SU-DHL-6 (cell line): Measurements from ENCODE around the gene MYO18A.

Source experiments
- H2AFZ ChIP-seq: fragments of 200-600 bp; sonication (generic); 2 replicates; pipeline ENCODE4 v1.6.1; 2014; ENCODE audit warnings: low read depth, mild to moderate bottlenecking, moderate library complexity, mixed read lengths, antibody characterized with exemption, low read length; ENCODE audit not compliant: severe bottlenecking
- H3F3A ChIP-seq: fragments of 200-600 bp; shearing (Covaris generic); 2 replicates; pipeline ENCODE4 v1.6.0; 2016; ENCODE audit warnings: antibody characterized with exemption, mild to moderate bottlenecking; ENCODE audit not compliant: insufficient read depth
- H3K27ac ChIP-seq: fragments of 200-600 bp; sonication (generic); 2 replicates; pipeline ENCODE4 v1.5.1; 2016; ENCODE audit warnings: low read depth, mild to moderate bottlenecking, low read length, moderate library complexity, mixed read lengths
- H3K27me3 ChIP-seq: fragments of 200-600 bp; sonication (generic), shearing (Covaris generic); 2 replicates; pipeline ENCODE4 v1.6.0; 2014; ENCODE audit warnings: mild to moderate bottlenecking, low read length
- H3K36me3 ChIP-seq: fragments of 200-600 bp; sonication (generic); 2 replicates; pipeline ENCODE4 v1.6.1; 2014; ENCODE audit warnings: mild to moderate bottlenecking, low read length, mixed read lengths
- H3K4me2 ChIP-seq: fragments of 300-600, 200-600 bp; shearing (Covaris generic), sonication (generic); 2 replicates; pipeline ENCODE4 v1.6.0; 2014; ENCODE audit warnings: low read length, low read depth, mild to moderate bottlenecking; ENCODE audit not compliant: poor library complexity, severe bottlenecking
- H3K4me3 ChIP-seq: fragments of 200-600 bp; sonication (generic); 2 replicates; pipeline ENCODE4 v1.5.1; 2014; ENCODE audit warnings: antibody characterized with exemption, low read length, mild to moderate bottlenecking, mixed read lengths; ENCODE audit not compliant: insufficient read depth, poor library complexity, severe bottlenecking
- H3K79me2 ChIP-seq: fragments of 200-600 bp; sonication (generic); 2 replicates; pipeline ENCODE4 v1.6.1; 2014; ENCODE audit warnings: mild to moderate bottlenecking, low read length, moderate library complexity; ENCODE audit not compliant: insufficient read depth
- H3K9ac ChIP-seq: fragments of 200-600 bp; sonication (generic); 2 replicates; pipeline ENCODE4 v1.7.0; 2014; ENCODE audit warnings: mild to moderate bottlenecking, low read length
- H3K9me2 ChIP-seq: fragments of 200-600 bp; sonication (generic); replicated peaks from 2 replicates; pipeline ENCODE4 v1.6.1; 2014; ENCODE audit warnings: low read length; ENCODE audit not compliant: insufficient read depth
- H3K9me3 ChIP-seq: fragments of 200-600 bp; sonication (generic); 2 replicates; pipeline ENCODE4 v1.6.1; 2014; ENCODE audit warnings: low read length, mixed read lengths; ENCODE audit not compliant: insufficient read depth
- H4K20me1 ChIP-seq: fragments of 200-600 bp; sonication (generic); 2 replicates; pipeline ENCODE4 v1.6.1; 2014; ENCODE audit warnings: low read depth, mild to moderate bottlenecking, antibody characterized with exemption, low read length, moderate library complexity, mixed read lengths
- EZH2phosphoT487 ChIP-seq: fragments of 200-600 bp; sonication (generic), shearing (Covaris generic); conservative IDR thresholded peaks from 2 replicates; pipeline ENCODE4 v1.6.1; 2018; ENCODE audit warnings: mild to moderate bottlenecking, antibody characterized with exemption, low read length, moderate library complexity, mixed read lengths
- TF ChIP-seq, protein P1 (sequence below): fragments of 200-600 bp; sonication (generic); IDR thresholded peaks from one replicate; pipeline ENCODE4 v1.5.1; 2017; ENCODE audit warnings: antibody characterized with exemption, mild to moderate bottlenecking, low read length, moderate library complexity; ENCODE audit not compliant: insufficient read depth, poor library complexity, severe bottlenecking

MYO18A gene

DNA sequence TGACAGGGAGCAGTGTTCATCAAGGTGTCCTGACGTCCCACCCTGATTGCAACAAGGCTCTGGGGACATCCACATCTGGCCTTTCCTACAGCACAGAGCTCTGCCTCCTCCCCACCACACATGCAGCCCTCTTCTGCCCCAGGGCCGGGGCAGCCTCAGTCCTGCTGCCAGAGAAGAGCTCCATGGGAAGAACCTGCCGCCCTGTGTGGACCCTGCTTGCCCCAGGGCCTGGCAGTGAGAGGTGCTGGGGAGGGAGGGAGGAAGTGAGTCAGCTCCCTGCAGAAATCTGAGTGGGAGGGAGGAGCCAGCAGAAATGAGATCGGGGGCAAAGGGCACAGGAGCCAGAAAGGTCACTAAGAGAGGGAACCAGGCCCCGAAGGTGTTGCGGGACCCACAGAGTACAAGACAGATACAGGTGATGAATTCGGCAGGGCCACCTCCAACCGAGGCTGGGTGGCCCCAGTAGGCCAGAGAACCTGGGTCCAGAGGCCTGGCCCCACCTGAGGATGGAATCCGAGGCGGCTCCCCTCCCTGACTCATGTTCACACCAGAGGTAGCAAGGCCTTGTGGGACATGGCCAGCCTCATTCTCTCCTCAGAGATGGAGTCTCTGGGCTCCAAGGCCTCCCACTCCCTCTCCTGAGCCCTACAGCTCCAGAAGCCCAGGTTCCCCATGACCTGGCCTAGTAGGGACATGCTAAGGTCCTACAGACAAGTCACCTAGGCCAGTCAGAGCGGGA, 24.8 kb downstream of the MYO18A start:
- no peak overlapping the region for H2AFZ ChIP-seq
- TF ChIP-seq EZH2phosphoT487 = no peak
- TF ChIP-seq, protein P1, sequence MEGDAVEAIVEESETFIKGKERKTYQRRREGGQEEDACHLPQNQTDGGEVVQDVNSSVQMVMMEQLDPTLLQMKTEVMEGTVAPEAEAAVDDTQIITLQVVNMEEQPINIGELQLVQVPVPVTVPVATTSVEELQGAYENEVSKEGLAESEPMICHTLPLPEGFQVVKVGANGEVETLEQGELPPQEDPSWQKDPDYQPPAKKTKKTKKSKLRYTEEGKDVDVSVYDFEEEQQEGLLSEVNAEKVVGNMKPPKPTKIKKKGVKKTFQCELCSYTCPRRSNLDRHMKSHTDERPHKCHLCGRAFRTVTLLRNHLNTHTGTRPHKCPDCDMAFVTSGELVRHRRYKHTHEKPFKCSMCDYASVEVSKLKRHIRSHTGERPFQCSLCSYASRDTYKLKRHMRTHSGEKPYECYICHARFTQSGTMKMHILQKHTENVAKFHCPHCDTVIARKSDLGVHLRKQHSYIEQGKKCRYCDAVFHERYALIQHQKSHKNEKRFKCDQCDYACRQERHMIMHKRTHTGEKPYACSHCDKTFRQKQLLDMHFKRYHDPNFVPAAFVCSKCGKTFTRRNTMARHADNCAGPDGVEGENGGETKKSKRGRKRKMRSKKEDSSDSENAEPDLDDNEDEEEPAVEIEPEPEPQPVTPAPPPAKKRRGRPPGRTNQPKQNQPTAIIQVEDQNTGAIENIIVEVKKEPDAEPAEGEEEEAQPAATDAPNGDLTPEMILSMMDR = no peak
- H3K79me2 ChIP-seq = no peaks in the 10 kb centered on the region
- no peaks in the 10 kb centered on the region for H3F3A ChIP-seq
- H3K4me2 ChIP-seq = no peak overlapping the region
- H4K20me1 ChIP-seq = no peaks in the 10 kb centered on the region
- no peak overlapping the region for H3K27ac ChIP-seq
- H3K4me3 ChIP-seq = no peak overlapping the region
- no peaks in the 10 kb centered on the region for H3K9me2 ChIP-seq
- no peaks in the 10 kb centered on the region for H3K27me3 ChIP-seq
- no peak overlapping the region for H3K9ac ChIP-seq
- H3K36me3 ChIP-seq = no peaks in the 10 kb centered on the region
- H3K9me3 ChIP-seq = no peaks in the 10 kb centered on the region

DNA sequence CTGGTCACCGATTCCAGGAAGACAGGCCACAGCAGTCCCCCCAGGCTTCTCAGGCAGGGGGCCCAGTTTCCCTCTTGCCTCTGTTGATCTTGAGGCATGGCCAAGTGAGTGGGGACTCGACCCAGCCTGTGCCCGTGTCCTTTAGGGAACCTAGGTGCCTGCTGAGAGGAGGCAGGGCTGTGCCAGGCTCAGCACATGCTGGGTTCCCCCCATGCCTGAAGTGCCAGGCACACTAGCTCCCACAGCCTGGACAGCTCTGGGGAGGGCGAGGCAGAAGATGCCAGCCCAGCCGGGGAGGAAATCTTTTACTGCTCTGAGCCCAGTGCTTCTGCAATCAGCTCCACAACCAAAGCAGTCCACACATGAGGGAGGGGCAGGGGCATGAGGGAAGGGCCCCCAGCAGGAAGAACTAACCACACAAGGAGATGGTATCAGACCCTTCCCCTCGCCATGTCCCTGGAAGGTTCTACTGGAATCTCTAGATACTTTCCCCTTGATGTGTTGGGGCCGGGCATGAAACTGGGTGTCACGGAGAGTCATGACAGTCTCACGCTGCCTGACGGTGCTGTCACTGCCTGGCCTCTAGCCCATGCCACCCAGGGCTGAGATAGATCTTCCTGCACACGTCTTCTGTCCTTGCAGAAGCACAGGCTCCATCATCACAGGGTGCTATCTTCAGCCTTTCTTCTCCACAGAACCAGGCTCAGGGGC, 25.5 kb downstream of the MYO18A start:
- Histone ChIP-seq H3K4me2 (no peak overlapping the region), H3K4me3 (no peak overlapping the region), H3K79me2 (no peaks in the 10 kb centered on the region), H3K27ac (no peak overlapping the region), H2AFZ (no peak overlapping the region), H3K9me3 (no peaks in the 10 kb centered on the region), H4K20me1 (no peaks in the 10 kb centered on the region), H3K9ac (no peak overlapping the region), H3K36me3 (no peaks in the 10 kb centered on the region), H3F3A (peaks cover 4% of the 10 kb centered on the region; the same call in 1 of the 2 replicates), H3K9me2 (no peaks in the 10 kb centered on the region), H3K27me3 (no peaks in the 10 kb centered on the region)
- no peak for TF ChIP-seq EZH2phosphoT487
- TF ChIP-seq, protein P1 = no peak

DNA sequence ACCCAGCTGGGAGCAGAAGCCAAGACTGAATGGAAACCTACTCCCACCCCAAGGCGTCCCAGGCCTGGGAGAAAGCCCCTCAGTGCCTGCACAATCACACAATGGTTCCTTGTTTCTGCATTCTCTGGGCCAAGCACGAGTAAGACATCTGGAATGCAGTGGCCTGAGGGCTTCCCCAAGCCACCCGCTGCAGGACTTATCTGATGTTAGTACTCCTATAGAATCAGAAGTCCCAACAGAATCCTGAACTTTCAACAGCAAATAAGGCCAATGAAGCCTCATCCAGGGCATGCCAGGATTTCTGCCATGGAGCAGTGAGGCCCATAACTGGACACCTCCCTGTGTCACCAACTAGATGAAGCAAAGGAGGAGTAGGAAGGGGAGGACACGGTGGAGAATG, 28.6 kb downstream of the MYO18A start:
- TF ChIP-seq, protein P1 = no peak
- TF ChIP-seq EZH2phosphoT487 = no peak
- no peaks in the 10 kb centered on the region for H4K20me1 ChIP-seq
- H3K4me2 ChIP-seq = no peak overlapping the region
- H3K9me2 ChIP-seq = no peaks in the 10 kb centered on the region
- H3K79me2 ChIP-seq = no peaks in the 10 kb centered on the region
- no peak overlapping the region for H3K9ac ChIP-seq
- no peaks in the 10 kb centered on the region for H3K27me3 ChIP-seq
- H3K36me3 ChIP-seq = no peaks in the 10 kb centered on the region
- H3K27ac ChIP-seq = no peak overlapping the region
- H3K9me3 ChIP-seq = no peaks in the 10 kb centered on the region
- no peak overlapping the region for H2AFZ ChIP-seq
- H3K4me3 ChIP-seq = no peak overlapping the region
- peaks cover 5% of the 10 kb centered on the region; the same call in 1 of the 2 replicates for H3F3A ChIP-seq
